Measurements from ENCODE around the gene FZD4.

DNA sequence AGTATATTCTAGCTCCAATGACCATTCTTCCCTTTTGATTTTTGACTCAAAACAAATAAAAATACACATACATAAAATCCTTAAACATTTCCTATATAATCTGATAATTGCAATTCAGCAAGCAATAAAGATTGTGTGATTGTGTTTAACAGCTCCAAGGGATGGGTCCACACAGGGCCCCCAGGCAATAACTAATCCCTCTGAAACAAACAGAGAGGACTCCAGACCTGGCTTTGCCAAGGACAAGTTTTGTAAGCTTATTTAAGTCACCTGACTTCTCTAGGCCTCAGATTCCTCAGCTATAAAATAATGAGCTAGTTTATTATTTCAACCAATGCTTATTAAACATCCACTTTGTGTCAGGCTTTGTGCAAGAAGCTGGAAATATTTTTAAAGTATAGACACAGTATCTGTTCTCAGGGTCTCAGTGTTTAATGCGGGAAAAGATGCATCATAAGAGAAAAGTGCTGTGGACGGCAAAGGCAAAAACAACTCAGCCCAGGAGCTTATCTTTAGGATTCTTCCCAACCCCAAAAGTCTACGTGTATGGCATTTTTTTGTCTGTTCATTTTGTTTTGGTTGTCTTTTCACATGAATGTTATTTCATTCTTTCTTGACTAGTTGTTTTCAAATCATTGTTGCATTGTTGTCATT is 20.1 kb downstream of the FZD4 start:
- TF ChIP-seq, protein P1, sequence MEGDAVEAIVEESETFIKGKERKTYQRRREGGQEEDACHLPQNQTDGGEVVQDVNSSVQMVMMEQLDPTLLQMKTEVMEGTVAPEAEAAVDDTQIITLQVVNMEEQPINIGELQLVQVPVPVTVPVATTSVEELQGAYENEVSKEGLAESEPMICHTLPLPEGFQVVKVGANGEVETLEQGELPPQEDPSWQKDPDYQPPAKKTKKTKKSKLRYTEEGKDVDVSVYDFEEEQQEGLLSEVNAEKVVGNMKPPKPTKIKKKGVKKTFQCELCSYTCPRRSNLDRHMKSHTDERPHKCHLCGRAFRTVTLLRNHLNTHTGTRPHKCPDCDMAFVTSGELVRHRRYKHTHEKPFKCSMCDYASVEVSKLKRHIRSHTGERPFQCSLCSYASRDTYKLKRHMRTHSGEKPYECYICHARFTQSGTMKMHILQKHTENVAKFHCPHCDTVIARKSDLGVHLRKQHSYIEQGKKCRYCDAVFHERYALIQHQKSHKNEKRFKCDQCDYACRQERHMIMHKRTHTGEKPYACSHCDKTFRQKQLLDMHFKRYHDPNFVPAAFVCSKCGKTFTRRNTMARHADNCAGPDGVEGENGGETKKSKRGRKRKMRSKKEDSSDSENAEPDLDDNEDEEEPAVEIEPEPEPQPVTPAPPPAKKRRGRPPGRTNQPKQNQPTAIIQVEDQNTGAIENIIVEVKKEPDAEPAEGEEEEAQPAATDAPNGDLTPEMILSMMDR (IDR thresholded peaks at IDR 0.05; ENCODE audit: low read depth, low read length), result no peak
- TF ChIP-seq POLR2A (IDR thresholded peaks at IDR 0.05; ENCODE audit: extremely low read depth, insufficient read length), result no peak
